GM12873 (cell line): Measurements from ENCODE around the gene CRACR2B.

ENCODE experiments used
- CTCF ChIP-seq: IDR thresholded peaks from 2 replicates; pipeline ENCODE4 v1.5.1; 2012; ENCODE audit warnings: low read depth, mild to moderate bottlenecking, moderate library complexity, low read length, control low read depth; ENCODE audit not compliant: insufficient read depth; ENCODE audit errors: missing control alignments

The CRACR2B gene

GRCh38 chr11:848380-848931 is 20.7 kb downstream of the CRACR2B start:
- TF ChIP-seq CTCF, result peak; percentile 93

GRCh38 chr11:849104-849824 is 21.5 kb downstream of the CRACR2B start:
- no peak for TF ChIP-seq CTCF

- TF ChIP-seq CTCF, result no peak
Measured at GRCh38 chr11:849951-850774, 22.4 kb downstream of the CRACR2B start.

GRCh38 chr11:850775-851763 is 23.4 kb downstream of the CRACR2B start:
- TF ChIP-seq CTCF, result peak; percentile 42

GRCh38 chr11:852762-853161 is 25.0 kb downstream of the CRACR2B start:
- TF ChIP-seq CTCF, result no peak

GRCh38 chr11:853682-854448 is 26.1 kb downstream of the CRACR2B start:
- TF ChIP-seq CTCF, result no peak
